Cortex of kidney (tissue), 1 donor: Measurements from ENCODE around the gene MAP3K10.

Experiments used
- DNase-seq: peaks from one replicate; lab custom pipeline; 2025; lab: John Stamatoyannopoulos, UW

MAP3K10 gene

GRCh38 chr19:40249781-40250180 lies 58.6 kb downstream of the MAP3K10 start:
- no peak for DNase-seq

GRCh38 chr19:40251244-40251643 lies 60.0 kb downstream of the MAP3K10 start:
- no peak for DNase-seq

GRCh38 chr19:40251991-40252390 lies 60.8 kb downstream of the MAP3K10 start:
- DNase-seq = no peak

GRCh38 chr19:40252395-40252794 lies 61.2 kb downstream of the MAP3K10 start:
- no peak for DNase-seq

GRCh38 chr19:40253611-40254092 lies 62.4 kb downstream of the MAP3K10 start:
- no peak for DNase-seq

GRCh38 chr19:40254714-40255418 lies 63.6 kb downstream of the MAP3K10 start:
- DNase-seq = no peak

- no peak for DNase-seq
Measured at GRCh38 chr19:40255619-40256166, 64.5 kb downstream of the MAP3K10 start.

- no peak for DNase-seq
Measured at GRCh38 chr19:40256512-40256911, 65.3 kb downstream of the MAP3K10 start.

- DNase-seq = no peak
Measured at GRCh38 chr19:40257096-40257517, 65.9 kb downstream of the MAP3K10 start.

- DNase-seq = no peak
Measured at GRCh38 chr19:40261631-40262030, 70.4 kb downstream of the MAP3K10 start.

- DNase-seq = no peak
Measured at GRCh38 chr19:40262422-40262821, 71.2 kb downstream of the MAP3K10 start.

GRCh38 chr19:40263440-40264313 lies 72.5 kb downstream of the MAP3K10 start:
- DNase-seq = no peak

GRCh38 chr19:40264314-40265054 lies 73.3 kb downstream of the MAP3K10 start:
- DNase-seq = no peak
